NCI-H345 treated with DMSO at 0.1 percent for 48 hours (cell line): Measurements from ENCODE around the gene ASMT.
"Not testable (repeated sequence)": the region's sequence is repeated elsewhere in the genome, so short reads cannot be mapped to it uniquely, and the experiment has no call there.

Experiments used
- DNase-seq: peaks from one replicate; lab custom pipeline; 2025; ENCODE audit not compliant: unreplicated experiment; lab: John Stamatoyannopoulos, UW

The ASMT gene, protein sequence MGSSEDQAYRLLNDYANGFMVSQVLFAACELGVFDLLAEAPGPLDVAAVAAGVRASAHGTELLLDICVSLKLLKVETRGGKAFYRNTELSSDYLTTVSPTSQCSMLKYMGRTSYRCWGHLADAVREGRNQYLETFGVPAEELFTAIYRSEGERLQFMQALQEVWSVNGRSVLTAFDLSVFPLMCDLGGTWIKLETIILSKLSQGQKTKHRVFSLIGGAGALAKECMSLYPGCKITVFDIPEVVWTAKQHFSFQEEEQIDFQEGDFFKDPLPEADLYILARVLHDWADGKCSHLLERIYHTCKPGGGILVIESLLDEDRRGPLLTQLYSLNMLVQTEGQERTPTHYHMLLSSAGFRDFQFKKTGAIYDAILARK

DNA sequence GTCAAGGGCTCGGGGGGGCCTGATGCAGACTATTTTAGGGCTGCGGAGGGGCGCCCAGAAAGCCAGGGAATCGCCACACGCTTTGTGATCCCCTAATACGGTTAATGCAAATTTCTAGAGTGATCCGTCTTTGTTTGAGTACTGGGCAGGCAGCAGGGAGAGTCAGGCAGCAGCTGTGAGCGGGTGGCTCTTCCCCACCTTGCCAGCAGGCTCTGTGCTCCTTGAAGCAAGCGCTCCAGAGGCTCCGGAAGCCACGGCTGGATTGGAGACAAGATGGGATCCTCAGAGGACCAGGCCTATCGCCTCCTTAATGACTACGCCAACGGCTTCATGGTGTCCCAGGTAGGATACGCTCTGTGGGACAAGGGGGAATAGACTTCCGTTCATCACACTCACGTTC is at the start of gene ASMT:
ASMT (plus strand) TSS at position 133 of the 400 bp plus-strand sequence; CDS start at position 274, 141 bp downstream.
- DNase-seq = no peak

DNA sequence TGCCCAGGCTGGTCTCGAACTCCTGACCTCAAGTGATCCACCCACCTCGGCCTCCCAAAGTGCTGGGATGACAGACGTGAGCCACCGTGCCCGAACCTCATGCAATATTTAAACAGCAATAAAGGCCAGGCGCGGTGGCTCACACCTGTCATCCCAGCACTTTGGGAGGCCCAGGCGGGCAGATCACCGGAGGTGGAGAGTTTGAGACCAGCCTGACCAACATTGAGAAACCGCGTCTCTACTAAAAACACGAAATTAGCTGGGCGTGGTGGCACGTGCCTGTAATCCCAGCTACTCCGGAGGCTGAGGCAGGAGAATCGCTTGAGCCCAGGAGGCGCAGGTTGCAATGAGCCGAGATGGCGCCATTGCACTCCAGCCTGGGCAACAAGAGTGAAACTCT is 40.7 kb upstream of the ASMT start:
- DNase-seq = not testable (repeated sequence)

DNA sequence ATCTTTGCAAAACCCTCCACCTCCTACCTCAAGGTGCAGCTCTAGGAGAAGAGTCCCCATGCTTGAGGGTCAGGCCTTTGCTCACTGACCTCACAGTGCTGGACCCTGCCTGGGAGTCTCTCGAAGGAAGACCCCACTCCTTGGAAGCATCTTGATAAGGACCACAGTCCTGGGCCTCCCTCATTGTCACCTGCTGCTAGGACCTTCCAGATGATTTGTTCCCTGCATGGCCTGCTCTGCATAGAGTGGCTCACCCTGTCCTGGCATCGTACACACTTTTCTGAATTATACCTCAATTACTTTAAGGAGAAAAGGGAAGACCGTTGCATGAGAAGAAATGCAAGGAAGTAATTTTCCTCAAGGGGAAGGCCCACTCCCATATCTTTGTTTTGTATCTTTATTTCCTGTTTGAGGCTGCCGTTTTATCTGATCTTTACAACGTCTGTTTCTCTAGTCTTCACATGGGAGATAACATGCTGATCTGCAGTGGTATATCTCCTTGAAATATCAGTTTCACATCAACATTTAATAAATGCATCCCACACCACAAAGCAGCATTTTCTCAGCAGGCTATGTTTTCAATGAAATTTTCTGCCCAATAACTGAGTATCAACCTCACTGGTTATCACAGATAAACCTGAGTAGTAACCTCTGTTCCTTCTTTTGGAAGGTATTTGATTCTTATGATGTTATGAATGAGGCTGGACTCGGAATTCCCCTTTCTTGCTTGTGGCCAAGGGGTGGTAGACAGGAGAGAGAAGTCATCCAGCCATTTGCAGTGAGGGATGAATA is 38.5 kb upstream of the ASMT start:
- DNase-seq = no peak

DNA sequence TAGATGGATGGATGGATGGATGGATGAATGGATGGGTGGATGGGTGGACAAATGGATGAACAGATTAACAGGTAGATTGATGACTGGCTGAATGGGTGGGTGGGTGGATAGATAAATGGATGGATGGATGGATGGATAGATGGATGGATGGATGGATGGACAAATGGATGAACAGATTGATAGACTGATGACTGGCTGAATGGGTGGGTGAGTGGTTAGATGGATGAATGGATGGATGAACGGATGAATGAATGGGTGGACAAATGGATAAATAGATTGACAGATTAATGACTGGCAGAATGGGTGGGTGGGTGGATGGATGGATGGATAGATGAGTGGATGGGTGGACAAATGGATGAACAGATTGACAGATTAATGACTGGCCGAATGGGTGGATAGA is 37.0 kb upstream of the ASMT start:
- DNase-seq = no peak

DNA sequence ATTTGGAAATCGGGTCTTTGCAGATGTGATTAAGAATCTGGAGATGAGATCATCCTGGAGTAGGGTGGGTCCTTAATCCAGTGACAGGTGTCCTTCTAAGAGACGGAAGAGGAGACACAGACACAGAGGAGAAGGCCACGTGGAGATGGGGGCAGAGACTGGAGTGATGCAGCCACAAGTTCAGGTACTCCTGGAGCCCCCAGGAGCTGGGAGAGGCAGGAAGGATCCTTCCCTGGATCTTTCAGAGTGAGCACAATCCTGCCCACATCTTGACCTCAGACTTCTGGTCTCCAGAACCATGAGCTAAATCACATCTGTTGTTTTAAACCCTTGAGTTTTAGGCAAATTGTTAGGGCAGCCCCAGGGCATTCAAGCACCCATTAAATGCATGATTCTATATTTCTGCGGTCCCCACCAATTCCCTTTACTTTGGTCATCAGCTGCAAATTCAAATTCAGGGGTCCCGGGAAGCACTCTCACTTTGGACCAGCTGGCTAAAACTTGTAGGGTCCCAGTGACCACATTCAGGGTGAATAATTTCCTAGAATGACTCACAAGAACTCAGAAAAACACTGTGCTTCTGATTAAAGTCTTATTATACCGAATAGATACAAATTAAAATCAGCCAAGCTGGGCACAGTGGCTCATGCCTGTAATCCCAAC is 36.2 kb upstream of the ASMT start:
- no peak for DNase-seq

DNA sequence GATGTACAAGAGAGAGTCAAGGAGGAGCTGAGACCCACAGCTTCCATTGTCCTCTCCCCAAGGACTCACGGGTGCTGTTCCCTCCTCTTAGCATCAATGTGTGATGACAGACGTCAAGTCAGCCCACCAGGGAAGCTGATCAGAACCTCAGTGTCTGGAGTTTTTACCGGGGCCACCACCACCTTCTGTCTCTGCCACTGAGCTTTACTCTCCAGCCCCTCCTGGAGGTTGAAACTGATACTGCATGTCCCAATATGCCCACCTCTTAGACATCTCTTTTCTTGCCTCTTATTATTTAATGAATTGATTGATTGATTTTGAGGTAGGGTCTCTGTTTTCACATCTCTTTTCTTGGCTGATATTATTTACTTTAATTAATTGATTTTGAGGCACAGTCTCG is 33.7 kb upstream of the ASMT start:
- DNase-seq = peak; percentile 12

DNA sequence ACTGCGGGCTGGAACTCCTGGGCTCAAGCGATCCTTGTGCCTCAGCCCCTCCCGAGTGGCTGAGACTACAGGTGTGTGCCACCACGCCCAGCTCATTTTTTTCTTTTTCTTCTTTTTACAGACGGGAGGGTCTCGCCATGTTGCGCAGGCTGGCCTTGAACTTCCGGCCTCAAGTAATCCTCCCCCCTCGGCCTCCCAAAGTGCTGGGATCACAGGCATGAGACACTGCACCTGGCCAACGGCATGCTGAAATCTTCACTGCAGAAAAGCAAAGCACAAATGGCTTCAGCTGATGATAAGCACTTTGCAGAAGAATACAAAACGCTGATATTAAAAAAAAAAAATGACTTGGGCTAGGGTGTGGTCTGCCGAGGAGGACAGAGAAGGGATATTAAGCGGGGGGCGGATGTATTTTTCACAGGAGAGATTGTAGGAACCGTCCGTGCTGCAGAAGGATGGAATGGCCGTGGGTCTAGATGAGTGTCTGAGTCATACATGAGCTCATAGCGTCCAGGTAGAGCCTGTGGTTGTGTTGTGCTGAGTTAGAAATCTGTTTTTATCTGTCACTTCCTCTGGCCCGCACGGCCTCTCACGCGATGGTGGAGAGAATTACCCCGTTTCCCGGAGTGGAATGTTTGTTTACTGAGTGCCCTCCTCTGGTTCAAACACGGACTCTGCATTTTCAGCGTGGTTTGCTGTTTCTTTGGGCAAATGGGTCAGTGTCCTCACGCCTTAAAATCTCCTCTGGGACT is 32.0 kb upstream of the ASMT start:
- DNase-seq = no peak

DNA sequence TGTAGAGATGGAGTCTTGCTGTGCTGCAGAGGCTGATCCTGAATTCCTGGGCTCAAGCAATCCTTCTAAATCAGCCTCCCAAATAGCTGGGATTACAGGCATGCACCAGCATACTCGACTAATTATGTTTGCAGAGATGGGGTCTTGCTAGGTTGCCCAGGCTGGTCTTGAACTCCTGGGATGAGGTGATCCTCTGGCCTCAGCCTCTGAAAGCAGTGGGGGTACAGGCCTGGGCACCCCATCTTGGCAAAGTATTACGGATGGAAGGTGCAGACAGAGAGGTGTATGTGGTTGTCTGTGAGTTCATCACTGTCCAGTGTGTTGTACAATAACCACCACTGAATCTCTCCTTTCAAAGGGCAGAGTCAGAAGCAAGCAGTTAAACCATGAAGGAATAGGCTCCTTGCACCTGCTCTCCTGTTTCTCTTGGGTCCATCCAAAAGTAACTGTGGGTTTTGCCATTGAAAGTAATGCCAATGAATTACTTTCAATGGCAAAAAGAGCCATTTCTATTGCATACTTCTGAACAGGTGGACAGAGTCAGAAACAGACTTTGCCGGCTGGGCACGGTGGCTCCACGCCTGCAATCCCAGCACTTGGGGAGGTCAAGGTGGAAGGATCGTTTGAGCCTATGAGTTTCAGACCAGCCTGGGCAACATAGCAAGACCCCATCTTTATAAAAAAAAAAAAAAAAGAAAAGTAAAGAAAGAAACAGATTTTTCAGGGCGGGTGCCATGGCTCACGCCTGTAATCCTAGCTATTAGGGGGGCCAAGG is 30.4 kb upstream of the ASMT start:
- no peak for DNase-seq

DNA sequence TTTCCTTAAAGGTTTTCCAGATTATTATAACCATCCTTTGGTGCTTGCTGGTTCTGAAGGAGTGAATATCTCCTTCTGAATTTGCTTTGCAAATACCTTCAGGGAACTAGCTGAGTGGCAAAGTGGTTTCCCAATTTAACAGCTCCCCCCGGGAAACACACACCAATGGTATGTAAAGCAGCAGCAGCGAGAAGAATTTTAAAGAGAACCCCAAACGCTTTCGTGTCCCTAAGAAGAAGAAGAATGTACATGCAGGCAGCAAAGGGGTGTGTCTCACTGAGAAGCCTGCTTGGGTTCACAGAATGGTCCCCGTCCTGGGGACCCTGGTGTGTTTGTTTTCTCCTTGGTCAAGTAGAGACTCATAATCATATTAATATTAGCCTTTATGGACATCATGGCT is 27.7 kb upstream of the ASMT start:
- no peak for DNase-seq

DNA sequence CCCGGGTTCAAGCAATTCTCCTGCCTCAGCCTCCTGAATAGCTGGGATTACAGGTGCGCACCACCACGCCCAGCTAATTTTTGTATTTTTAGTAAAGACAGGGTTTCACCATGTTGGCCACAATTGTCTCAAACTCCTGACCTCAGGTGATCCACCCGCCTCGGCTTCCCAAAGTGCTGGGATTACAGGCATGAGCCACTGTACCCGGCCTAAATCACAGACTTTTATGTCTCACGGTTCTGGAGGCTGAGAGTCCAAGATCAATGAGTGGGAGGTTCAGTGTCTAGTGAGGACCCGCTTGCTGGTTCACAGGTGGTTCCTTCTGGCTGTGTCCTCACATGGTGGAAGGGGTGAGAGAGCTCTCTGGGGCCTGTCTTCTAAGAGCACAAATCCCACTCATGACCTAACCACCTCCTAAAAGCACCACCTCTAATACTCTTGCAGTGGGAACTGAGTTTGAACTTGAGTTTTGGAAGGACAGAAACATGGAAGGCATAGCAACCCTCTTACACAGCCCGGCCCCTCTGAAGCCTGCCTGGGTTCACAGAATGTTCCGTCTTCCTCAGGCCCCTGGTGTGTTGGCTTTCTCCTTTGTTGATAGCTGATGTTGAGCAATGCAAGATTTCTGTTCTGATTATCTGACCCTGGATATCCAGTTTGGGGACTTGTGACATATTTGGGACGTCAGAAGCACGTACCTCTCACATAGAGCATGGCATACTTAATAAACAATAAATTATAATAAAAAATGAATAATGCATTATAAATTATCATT is 25.3 kb upstream of the ASMT start:
- DNase-seq = no peak

DNA sequence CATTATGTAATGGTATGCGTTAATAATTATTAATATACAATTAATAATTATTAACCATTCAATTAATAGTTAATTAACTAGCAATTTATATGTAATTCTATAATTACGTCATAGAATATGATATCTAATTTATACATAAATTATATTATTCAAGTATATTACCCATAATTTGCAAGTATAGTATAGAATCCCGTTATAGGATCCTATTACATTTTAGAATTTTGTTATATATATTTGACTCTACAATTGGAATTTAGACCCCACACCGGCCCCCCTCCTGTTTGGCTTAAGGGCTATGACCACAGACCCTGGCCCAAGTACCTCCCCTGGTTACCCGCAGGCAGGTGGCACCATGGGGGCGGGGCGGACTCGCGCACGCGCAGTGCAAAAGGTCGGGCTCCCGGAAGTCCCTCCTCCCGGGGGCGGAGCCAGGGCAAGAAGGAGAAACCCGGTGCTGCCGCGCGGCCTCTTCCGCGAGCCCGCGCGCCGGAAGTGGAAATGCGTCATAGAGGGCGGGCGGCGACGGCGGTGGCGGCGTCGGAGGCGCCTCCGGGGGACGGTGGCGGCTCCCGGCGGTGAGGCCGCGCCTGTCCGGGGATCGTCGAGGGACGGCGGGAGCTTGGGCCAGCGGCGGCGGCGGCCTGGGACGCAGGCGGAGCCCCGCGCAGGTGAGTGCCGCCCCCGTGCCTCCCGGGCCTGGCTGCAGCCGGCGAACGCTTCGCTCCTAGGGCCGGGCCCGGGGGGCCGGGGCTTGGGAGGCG is 23.6 kb upstream of the ASMT start, which contains the start of gene AKAP17A:
AKAP17A (plus strand) TSS at position 503 of the 761 bp plus-strand sequence. CDS start 1,859 bp downstream, outside the sequence.
- DNase-seq = peak; percentile 63

DNA sequence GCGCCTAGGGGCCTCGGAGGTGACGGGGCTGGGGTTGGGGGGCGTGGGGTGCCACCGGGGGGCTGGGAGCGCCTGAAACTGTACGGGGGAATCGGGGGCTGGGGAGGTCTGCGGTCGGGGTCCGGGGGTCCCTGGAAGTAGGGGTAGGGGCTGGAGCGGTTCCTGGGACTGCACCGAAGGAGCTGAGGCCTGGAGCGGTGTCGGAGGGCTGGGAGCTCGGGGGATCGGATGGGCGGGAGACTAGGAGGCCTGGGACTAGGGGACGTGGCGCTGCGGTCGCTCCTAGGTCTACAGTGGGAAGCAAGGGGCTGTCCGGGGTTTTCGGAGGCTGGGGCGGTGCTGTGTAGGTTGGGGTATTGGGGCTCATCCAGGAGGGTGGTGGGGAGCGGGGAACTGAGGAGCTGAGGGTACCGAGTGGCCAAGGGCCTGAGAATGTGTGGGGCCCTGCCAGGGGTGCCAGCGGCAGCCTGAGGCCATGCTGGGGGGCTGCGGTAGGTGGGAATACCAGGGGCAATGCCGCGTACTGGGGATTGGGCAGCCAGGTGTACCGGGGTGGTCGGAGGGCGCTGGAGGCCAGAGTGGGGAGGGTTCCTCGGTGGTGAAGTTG is 22.9 kb upstream of the ASMT start:
- DNase-seq = no peak

DNA sequence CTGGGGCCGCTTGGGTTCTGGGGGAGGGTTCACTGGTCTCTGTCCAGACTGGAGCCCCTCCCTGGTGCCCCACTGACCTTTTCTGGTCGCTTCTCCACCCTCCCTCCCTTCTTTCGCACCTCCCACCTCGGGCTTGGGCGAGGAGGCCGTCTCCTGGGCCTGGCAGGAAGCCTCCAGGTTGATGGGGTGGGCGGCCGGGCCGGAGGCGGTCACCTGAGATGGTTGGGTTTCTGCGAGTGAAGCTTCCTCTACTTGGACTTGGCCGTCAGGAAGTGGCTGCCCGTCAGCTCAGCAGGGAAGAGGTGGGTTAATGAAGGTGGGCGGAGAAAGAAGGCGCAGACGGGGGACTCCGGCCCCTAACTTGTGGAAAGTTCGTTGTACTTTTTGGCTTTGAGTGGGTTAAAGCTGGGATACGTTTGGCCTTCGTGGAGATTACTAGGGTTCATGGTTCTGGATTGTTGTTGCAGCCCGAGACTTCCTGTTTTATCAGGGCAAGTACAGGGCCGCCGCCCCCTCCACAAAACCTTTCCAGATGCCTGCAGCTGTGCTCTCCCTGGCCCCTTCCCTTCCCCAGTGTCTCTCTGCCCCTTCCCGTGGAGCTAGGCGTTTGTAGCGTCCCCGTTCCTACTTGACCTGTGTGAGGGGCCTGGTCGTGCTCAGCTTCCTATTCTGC is 22.3 kb upstream of the ASMT start:
- DNase-seq = no peak

DNA sequence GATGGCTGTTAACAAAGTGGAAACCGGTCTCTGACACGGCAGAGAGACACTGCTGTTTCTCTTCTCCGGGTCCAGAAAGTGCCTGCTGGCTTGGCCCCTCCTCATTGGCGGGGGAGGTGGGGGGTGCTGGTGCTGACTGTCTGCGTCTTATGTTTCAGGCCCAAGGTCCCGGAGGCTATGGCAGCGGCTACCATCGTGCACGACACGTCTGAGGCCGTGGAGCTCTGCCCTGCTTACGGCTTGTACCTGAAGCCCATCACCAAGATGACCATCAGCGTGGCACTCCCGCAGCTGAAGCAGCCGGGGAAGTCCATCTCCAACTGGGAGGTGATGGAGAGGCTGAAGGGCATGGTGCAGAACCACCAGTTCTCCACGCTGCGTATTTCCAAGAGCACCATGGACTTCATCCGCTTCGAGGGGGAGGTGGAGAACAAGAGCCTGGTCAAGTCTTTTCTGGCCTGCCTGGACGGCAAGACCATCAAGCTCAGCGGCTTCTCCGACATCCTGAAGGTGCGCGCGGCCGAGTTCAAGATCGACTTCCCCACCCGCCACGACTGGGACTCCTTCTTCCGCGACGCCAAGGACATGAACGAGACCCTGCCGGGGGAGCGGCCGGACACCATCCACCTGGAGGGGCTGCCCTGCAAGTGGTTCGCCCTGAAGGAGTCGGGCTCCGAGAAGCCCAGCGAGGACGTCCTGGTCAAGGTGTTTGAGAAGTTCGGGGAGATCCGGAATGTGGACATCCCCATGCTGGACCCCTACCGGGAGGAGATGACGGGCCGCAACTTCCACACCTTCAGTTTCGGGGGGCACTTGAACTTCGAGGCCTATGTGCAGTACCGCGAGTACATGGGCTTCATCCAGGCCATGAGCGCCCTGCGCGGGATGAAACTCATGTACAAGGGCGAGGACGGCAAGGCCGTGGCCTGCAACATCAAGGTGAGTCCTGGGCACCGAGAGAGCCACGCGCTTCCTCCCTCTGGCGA is 21.3 kb upstream of the ASMT start:
- DNase-seq = no peak

DNA sequence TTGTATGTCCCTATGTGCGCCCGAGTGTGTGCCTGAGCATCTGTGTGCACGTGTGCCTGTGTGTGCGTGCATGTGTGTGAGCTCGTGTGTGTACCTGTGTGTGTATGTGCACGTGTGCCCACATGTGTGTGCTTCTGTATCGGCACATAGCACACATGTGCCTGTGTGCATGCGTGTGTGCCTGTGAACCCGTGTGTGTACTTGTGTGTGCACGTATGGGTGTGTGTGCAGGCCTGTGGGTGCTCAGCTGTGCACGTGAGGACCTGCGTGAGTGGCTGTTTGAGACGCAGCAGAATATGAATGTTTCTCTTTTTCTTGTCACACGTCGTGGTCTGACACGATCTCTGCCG is 19.2 kb upstream of the ASMT start:
- DNase-seq = no peak

DNA sequence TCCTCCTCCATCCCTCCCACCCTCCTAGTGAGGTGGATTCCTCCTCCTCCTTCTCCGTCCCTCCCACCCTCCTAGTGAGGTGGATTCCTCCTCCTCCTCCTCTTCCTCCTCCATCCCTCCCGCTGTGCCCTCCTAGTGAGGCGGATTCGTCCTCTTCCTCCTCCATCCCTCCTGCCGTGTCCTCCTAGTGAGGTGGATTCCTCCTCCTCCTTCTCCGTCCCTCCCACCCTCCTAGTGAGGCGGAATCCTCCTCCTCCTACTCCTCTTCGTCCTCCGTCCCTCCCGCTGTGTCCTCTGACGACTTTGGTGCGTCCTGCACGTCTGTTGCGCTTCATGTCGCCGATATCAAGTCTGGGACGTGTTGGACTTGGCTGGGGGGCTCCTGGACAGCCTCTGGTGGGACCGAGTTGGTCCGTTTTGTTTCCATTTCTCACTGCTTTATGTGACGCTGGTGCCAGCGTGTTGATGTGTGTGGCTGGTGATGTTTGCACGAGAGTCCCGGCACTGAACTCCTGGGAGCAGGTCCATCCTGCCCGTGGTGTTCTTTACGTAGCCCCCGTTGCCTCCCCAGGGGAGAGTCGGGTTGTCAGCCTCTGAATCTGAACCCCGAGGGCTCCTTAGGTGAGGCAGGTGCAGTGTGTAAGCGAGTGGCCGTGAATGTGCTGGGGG is 18.0 kb upstream of the ASMT start:
- DNase-seq = no peak
